HUDEP-2 (cell line): ENCODE data around the gene SLC44A3.
A peak's percentile ranks its signal among the peaks of the same experiment; 100 is the strongest.
"Not testable (repeated sequence)": the region's sequence is repeated elsewhere in the genome, so short reads cannot be mapped to it uniquely, and the experiment has no call there.

Experiments
- DNase-seq, 76 experiments: peaks; one replicate each; lab custom pipeline; 2025; ENCODE audit not compliant: unreplicated experiment in 76 of 76; lab: John Stamatoyannopoulos, UW

Gene SLC44A3

GRCh38 chr1:94832931-94833585, 12.9 kb downstream of the SLC44A3 start:
- DNase-seq = no peak

- DNase-seq = no peak
These were observed 16.7 kb downstream of the SLC44A3 start for GRCh38 chr1:94836891-94837290.

- DNase-seq = not testable (repeated sequence)
These were observed 20.2 kb downstream of the SLC44A3 start for GRCh38 chr1:94840381-94840780.

GRCh38 chr1:94840808-94841207, 20.7 kb downstream of the SLC44A3 start:
- DNase-seq = no peak

- no peak for DNase-seq
These were observed 23.3 kb downstream of the SLC44A3 start for GRCh38 chr1:94843430-94843829.

GRCh38 chr1:94843846-94844245, 23.7 kb downstream of the SLC44A3 start:
- no peak for DNase-seq

- no peak for DNase-seq
These were observed 26.2 kb downstream of the SLC44A3 start for GRCh38 chr1:94846308-94846707.

GRCh38 chr1:94851571-94851970, 31.4 kb downstream of the SLC44A3 start:
- no peak for DNase-seq

GRCh38 chr1:94852788-94853187, 32.6 kb downstream of the SLC44A3 start:
- no peak for DNase-seq

- peak in 74 of 76 experiments; percentile 16 to 85 (median 65) for DNase-seq
These were observed 34.5 kb downstream of the SLC44A3 start for GRCh38 chr1:94854458-94855306.

GRCh38 chr1:94855307-94855700, 35.1 kb downstream of the SLC44A3 start:
- no peak for DNase-seq

GRCh38 chr1:94856004-94856403, 35.8 kb downstream of the SLC44A3 start:
- no peak for DNase-seq

- DNase-seq = no peak
These were observed 36.7 kb downstream of the SLC44A3 start for GRCh38 chr1:94856868-94857267.

- DNase-seq = no peak
These were observed 38.1 kb downstream of the SLC44A3 start for GRCh38 chr1:94858276-94858675.

- DNase-seq = no peak
These were observed 39.0 kb downstream of the SLC44A3 start for GRCh38 chr1:94859174-94859573.

- no peak for DNase-seq
These were observed 42.6 kb downstream of the SLC44A3 start for GRCh38 chr1:94862718-94863117.

GRCh38 chr1:94863297-94863911, 43.2 kb downstream of the SLC44A3 start:
- no peak for DNase-seq

- no peak for DNase-seq
These were observed 43.8 kb downstream of the SLC44A3 start for GRCh38 chr1:94863919-94864318.

- no peak for DNase-seq
These were observed 44.7 kb downstream of the SLC44A3 start for GRCh38 chr1:94864821-94865220.

GRCh38 chr1:94865360-94865759, 45.2 kb downstream of the SLC44A3 start:
- no peak for DNase-seq

- no peak for DNase-seq
These were observed 46.1 kb downstream of the SLC44A3 start for GRCh38 chr1:94866164-94866807.
